HG02870 (cell line): ENCODE results near the gene SPIB.

Experiments
- ATAC-seq: cut with Tn5 transposase; IDR thresholded peaks from one replicate; pipeline ENCODE4 v1.9.1; 2021; ENCODE audit warnings: mild to moderate bottlenecking, moderate library complexity; ENCODE audit not compliant: unreplicated experiment

SPIB gene

DNA sequence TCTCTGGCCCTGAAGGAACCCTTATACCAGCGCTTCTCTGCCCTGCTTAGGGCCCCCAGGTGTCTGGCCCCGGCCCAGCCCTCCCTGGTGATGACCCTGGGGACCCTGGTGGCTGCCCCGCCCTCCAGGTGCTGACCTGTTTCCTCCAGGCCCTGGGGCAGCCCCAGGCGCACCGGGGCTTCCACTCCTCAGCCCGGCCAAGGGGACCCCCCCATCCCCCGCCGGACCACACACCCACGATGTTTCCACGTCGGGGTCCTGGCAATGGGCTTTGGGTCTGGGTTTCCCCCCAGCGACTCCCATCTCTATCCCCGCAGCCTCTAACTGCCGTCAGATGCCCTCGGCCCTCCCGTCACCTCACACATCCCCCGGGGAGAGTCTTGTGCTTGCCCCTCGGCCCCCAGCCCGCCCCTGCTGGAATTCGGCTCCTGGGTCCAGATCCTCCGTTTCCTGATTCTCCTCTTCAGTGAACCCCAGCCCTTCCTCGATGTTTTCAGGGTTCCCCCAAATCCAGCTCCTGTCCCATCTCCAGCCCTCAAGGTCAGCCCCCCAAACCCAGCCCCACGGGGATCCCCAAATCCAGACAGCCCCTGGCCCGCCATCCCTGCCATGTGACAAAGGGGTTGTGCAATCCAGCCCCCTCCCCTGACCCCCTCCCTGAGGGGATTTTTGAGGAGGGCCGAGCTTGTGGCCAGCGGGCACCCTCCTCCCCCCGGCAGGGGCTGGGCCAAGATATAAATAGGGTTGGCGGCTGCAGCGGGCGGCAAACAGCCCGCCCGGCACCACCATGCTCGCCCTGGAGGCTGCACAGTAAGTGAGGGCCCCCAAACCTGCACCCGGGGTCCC, at the start of gene SPIB:
SPIB (plus strand) TSS at position 763 of the 846 bp plus-strand sequence; CDS start at position 788, 25 bp downstream.
- ATAC-seq: no peak

- no peak for ATAC-seq
These were observed 46.7 kb upstream of the SPIB start for GRCh38 chr19:50371914-50372475.

DNA sequence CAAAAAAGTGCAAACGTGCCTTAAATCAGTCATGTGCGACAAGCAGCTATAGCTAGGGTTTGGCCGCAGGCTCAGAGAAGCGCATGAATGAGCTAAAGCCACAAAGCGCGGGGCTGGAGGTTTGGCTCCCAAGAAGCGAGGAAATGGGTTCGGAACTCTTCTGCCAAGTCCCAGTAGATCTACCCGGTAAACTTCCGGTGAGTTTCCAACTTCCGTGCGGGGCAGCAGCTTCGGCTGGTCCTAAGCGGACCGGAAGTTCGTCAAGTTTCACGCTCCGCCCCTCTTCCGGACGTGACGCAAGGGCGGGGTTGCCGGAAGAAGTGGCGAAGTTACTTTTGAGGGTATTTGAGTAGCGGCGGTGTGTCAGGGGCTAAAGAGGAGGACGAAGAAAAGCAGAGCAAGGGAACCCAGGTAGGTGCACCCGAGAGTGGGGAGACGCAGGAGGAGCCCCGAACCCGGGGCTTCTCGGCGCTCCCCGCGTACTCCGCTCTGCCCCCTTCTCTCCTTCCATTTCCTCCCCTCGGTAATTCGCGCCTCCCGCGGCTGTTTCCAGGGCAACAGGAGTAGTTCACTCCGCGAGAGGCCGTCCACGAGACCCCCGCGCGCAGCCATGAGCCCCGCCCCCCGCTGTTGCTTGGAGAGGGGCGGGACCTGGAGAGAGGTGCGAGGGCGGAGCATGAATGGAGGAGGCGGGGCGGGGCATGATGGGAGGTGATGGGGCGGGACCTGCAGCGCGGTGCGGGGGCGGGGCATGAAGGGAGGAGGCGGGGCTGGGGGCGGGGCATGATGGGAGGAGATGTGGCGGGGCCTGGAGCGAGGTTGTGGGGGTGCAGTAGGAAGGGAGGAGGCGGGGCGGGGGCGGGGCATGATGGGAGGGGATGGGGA, 42.3 kb upstream of the SPIB start, which contains the start of gene NR1H2:
NR1H2 (plus strand) TSS at position 292 of the 885 bp plus-strand sequence. CDS start 1,149 bp downstream, outside the sequence.
- ATAC-seq: peak; percentile 84

- no peak for ATAC-seq
These were observed 41.7 kb upstream of the SPIB start for GRCh38 chr19:50377051-50377461.

GRCh38 chr19:50377517-50377916, 41.2 kb upstream of the SPIB start:
- ATAC-seq: no peak

DNA sequence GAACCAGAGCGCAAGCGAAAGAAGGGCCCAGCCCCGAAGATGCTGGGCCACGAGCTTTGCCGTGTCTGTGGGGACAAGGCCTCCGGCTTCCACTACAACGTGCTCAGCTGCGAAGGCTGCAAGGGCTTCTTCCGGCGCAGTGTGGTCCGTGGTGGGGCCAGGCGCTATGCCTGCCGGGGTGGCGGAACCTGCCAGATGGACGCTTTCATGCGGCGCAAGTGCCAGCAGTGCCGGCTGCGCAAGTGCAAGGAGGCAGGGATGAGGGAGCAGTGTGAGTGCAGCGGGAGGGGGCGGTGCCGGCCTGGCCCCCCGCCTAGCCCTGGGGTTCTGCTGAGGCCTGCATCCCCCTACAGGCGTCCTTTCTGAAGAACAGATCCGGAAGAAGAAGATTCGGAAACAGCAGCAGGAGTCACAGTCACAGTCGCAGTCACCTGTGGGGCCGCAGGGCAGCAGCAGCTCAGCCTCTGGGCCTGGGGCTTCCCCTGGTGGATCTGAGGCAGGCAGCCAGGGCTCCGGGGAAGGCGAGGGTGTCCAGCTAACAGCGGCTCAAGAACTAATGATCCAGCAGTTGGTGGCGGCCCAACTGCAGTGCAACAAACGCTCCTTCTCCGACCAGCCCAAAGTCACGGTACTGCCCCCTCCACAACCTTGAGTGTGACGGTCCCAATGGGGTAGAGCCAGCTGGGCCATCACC, 40.4 kb upstream of the SPIB start:
- no peak for ATAC-seq

DNA sequence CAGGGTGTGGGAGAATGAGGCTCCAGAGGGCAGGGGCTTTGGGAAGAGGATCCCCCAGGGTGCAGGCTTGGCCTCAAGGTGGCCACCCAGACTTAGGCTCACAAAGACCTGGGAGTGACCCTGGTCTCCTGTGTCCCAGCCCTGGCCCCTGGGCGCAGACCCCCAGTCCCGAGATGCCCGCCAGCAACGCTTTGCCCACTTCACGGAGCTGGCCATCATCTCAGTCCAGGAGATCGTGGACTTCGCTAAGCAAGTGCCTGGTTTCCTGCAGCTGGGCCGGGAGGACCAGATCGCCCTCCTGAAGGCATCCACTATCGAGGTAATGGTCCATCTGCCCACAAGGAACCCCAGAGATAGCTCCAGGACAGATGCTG, 39.9 kb upstream of the SPIB start:
- no peak for ATAC-seq

- ATAC-seq: no peak
These were observed 39.1 kb upstream of the SPIB start for GRCh38 chr19:50379602-50380001.

DNA sequence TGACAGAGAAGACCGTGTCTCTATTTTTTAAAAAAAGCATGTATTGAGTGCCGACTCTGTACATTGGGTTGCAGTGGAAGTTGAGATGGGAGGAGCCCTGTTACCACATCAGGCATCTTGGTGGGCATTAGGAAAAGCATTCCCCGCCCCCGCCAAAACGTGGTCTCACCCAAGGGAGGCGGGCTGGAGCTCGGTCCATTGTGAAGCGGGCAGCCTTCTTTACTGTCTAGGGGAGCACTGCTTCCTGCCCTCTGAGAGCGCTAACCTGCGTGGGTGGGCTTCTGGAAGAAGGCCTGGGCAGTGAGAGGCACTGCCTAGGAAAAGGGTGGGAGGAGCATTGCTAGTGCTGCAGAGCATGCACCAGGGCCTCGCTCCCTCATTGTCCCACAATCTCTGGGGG, 38.6 kb upstream of the SPIB start:
- no peak for ATAC-seq

DNA sequence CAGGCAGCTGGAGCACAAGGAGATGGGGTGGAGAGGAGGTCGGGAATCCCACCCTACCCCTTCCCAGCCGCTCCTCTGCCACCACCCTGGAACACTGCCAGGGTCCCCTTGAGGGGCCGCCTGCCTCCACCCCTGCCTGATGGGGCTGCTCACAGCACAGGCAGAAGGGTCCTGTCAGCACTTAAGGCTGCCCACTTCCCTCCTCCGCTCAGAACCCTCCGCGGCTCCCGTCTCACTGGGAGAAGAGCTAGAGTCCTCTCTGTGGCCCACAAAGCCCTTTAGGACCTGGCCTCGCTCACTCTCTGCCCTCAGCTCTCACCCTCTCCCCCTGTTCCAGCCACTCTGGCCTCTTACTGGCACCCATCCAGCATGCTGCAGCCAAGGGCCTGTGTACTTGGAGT, 38.0 kb upstream of the SPIB start:
- no peak for ATAC-seq

DNA sequence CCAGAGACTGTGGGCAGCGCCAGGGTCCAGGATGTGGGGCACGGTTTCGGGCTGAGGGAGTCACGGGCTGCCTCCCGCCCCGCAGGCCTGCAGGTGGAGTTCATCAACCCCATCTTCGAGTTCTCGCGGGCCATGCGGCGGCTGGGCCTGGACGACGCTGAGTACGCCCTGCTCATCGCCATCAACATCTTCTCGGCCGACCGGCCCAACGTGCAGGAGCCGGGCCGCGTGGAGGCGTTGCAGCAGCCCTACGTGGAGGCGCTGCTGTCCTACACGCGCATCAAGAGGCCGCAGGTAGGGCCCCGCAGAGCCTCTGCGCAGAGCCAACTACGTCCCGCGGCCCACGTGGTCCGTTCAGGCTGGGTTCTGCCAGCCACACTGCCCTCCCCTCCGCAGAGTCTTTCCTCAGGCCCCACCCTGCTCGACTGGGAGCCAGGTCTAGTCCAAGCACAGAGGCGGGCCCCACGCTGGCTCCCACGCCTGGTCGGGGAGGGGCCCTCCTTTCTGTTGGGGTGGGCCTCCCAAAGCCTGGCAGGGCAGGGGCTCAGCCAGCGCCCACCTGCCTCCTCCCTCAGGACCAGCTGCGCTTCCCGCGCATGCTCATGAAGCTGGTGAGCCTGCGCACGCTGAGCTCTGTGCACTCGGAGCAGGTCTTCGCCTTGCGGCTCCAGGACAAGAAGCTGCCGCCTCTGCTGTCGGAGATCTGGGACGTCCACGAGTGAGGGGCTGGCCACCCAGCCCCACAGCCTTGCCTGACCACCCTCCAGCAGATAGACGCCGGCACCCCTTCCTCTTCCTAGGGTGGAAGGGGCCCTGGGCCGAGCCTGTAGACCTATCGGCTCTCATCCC, 36.6 kb upstream of the SPIB start:
- ATAC-seq: no peak

DNA sequence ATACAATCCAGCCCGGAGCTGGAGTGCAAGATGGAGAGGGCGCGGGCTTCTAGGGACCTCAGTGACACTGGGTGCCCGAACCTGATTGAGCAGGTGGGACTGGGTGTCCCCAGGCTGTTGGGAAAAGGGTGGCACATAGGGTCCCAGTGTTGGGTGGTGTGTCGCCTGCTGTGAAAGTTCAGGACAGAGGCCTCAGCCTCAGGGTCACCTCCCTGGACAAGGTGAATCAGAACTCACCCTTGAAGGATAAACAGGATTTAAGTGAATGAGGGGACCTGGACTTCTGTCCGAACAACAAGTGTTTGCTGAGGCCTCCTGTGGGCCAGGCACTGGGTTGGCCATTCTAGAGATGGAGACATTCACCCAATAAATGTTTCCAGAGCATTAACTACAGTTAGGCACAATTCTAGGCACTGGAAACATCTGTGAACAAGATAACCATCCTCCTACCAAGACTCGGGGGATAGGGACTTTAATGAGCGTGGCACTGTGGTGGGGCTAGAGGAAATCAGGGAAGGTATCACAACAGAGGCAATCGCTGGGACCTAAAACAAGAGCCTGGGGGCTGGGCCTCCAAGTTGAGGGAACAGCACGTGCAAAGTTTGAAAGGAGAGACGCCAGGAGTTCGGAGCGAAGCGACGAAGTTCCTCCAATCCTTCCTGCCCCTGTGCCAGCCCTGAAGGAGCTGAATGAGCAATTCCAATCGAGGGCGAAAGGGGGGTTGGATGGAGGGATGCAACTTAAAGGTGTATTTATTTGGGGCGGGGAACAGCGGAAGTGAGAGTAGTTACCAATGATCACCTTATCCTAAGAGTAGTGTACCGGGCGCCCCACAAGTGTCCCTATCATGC, 35.5 kb upstream of the SPIB start:
- ATAC-seq: no peak

DNA sequence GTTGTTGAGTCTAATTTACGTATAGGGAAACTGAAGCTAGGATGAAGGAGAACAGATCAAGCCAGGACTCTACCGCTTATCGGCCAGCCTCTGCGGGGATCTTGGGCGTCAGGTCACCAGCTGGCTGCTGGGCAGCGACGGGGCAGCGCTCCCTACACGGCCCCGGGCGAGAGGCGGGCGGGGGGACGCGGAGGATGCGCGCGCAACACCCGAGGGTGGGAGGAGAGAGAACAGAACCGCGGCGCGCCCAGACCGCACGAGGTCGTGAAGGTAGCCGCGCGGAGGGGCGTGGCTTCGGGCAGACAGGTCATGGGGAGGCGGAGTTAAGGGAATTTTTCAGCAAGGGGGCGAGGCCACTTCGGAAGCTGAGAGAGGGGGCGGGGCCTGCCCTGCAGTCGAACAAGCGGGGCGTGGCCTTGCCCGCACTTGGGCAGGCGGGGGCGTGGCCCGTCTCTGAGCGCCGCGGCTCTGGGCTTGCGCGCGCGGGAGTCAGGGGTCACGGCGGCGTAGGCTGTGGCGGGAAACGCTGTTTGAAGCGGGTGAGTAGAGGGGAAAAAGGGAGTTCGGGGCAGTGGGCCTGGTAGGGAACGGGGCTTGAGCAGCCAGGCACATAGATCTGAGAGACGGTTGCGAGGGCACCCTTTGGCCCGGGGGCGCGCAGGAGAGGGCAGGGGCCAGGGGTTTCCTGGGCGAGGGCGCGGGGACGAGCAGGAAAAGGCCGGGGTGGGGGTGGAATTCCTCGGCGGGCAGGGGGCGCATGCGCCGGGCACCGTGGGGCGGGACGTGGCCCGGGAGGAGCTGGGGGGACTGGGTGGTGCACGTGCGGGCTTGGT, 34.7 kb upstream of the SPIB start, which contains the start of gene POLD1:
POLD1 (plus strand) TSS at position 496 of the 833 bp plus-strand sequence. CDS start 14,505 bp downstream, outside the sequence.
- peak; percentile 81 for ATAC-seq

GRCh38 chr19:50384685-50385535, 33.8 kb upstream of the SPIB start:
- no peak for ATAC-seq

DNA sequence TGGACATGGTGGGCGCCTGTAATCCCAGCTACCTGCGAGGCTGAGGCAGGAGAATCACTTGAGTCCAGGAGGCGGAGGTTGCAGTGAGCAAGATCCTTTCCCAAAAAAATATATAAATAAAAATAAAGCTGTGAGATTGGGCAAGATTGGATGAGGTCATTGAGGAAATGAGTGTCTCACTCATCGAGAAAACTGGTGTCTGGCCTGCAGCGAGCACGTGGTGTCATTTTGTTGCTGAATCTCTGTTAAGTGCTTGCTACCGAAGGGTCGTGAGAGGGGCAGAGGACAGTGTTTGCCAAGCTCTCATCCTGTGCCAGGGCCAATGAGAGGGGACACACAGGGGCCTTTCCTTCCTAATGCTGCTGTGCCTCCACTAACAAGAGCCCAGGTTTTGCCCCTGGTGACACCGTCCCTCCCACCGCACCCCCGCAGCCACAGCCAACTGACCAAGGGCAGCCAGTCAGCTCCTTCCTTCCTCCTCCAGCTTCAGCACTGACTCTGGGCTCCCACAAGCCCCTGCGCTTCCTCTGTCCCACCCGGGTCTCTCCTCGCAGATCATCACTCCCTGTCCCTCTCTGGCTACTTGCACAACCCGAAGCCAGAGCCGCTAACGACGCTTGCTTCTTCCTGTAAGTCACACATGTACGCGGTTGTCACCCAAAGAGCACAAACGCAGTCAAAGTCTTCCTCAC, 31.4 kb upstream of the SPIB start:
- ATAC-seq: no peak

- ATAC-seq: no peak
These were observed 30.9 kb upstream of the SPIB start for GRCh38 chr19:50387868-50388245.
